ENCODE data around the gene PRKAA1. TPM values are rescaled to one million over a fixed set of nuclear protein-coding genes. Genes with fewer than 3 reads are reported as not detected.
A peak's percentile ranks its signal among the peaks of the same experiment; 100 is the strongest.

PRKAA1 gene
- total and polyA plus RNA-seq, 2 of the 13 experiments (the other 11 are each of a cell fraction or from before 2014, with no cell fraction given) = 36.6 to 58.0 TPM

DNA sequence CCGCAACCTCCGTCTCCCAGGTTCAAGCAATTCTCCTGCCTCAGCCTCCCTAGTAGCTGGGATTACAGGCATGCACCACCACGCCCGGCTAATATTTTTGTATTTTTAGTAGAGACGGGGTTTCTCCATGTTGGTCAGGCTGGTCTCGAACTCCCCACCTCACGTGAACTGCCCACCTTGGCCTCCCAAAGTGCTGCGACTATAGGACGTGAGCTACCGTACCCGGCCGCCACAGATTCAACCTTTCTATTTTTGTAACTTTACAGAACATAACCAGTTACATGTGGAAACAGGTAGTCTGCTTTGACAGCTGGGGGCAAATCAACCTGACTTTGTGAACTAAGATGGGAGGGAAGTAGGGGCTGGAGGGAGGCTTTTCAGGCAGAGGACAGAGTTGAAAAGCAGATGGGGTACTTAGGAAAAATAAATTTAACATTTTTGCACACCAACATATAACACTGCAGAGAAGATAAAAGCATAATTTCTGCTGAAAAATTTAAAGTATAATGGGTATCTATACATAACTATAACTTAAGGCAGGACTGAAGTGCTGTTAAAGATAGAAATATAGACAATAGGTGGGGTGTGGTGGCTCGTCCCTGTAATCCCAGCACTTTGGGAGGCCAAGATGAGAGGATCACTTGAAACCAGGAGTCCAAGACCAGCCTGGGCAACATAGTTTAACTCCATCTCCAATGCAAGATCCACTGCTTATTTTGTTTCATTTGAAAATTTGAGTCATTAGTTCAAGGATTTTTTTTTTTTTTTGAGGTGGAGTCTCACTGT lies 31.8 kb upstream of the PRKAA1 start:
- DNase-seq (ENCODE audit: low spot score) = no peak
- no peaks in the 10 kb centered on the region; a peak in 1 of 5 replicates for H3K27me3 ChIP-seq (ENCODE audit: control insufficient read depth in 1 of 2, insufficient read depth in 2 of 2, low read length in 2 of 2)
- in situ Hi-C loops (cut with HindIII; ENCODE audit: extremely low pct_ligation_motif_present, low pct_unique_long_range_greater_than_20kb) (loop anchor here (5.0 kb wide), 1 partner anchor 73 kb away; the partner anchor contains the start of gene TTC33), intact Hi-C loops (cut with micrococcal nuclease; ENCODE audit: unreplicated experiment) (no loop called here)
- 98% methylated on average over 13 of the region's 13 CpGs for WGBS (ENCODE audit: low lambda C conversion rate)
- no TSS peak for BruUV-seq (replicated peaks)
- TF ChIP-seq, protein P1, sequence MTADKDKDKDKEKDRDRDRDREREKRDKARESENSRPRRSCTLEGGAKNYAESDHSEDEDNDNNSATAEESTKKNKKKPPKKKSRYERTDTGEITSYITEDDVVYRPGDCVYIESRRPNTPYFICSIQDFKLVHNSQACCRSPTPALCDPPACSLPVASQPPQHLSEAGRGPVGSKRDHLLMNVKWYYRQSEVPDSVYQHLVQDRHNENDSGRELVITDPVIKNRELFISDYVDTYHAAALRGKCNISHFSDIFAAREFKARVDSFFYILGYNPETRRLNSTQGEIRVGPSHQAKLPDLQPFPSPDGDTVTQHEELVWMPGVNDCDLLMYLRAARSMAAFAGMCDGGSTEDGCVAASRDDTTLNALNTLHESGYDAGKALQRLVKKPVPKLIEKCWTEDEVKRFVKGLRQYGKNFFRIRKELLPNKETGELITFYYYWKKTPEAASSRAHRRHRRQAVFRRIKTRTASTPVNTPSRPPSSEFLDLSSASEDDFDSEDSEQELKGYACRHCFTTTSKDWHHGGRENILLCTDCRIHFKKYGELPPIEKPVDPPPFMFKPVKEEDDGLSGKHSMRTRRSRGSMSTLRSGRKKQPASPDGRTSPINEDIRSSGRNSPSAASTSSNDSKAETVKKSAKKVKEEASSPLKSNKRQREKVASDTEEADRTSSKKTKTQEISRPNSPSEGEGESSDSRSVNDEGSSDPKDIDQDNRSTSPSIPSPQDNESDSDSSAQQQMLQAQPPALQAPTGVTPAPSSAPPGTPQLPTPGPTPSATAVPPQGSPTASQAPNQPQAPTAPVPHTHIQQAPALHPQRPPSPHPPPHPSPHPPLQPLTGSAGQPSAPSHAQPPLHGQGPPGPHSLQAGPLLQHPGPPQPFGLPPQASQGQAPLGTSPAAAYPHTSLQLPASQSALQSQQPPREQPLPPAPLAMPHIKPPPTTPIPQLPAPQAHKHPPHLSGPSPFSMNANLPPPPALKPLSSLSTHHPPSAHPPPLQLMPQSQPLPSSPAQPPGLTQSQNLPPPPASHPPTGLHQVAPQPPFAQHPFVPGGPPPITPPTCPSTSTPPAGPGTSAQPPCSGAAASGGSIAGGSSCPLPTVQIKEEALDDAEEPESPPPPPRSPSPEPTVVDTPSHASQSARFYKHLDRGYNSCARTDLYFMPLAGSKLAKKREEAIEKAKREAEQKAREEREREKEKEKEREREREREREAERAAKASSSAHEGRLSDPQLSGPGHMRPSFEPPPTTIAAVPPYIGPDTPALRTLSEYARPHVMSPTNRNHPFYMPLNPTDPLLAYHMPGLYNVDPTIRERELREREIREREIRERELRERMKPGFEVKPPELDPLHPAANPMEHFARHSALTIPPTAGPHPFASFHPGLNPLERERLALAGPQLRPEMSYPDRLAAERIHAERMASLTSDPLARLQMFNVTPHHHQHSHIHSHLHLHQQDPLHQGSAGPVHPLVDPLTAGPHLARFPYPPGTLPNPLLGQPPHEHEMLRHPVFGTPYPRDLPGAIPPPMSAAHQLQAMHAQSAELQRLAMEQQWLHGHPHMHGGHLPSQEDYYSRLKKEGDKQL (CRISPR knock-in tag; IDR thresholded peaks at IDR 0.05; ENCODE audit: low read depth) = no peak
- TF ChIP-seq SMAD9 (CRISPR knock-in tag; IDR thresholded peaks at IDR 0.05) = no peak
- no peak for TF ChIP-seq KLF13 (CRISPR knock-in tag; IDR thresholded peaks at IDR 0.05)
- TF ChIP-seq POLR2AphosphoS2 (IDR thresholded peaks at IDR 0.05; ENCODE audit: low read depth, low read length) = peak; percentile 74
- TF ChIP-seq PPARG (CRISPR knock-in tag; conservative IDR thresholded peaks at IDR 0.05) = no peak
- TF ChIP-seq ESRRA (CRISPR knock-in tag; IDR thresholded peaks at IDR 0.05; ENCODE audit: low read depth) = no peak
- TF ChIP-seq ZNF605 (CRISPR knock-in tag; IDR thresholded peaks at IDR 0.05) = no peak
- no peak for TF ChIP-seq ZNF775 (CRISPR knock-in tag; IDR thresholded peaks at IDR 0.05; ENCODE audit: borderline replicate concordance)
- no peak for TF ChIP-seq ZNF782 (CRISPR knock-in tag; IDR thresholded peaks at IDR 0.05; ENCODE audit: borderline replicate concordance)
- TF ChIP-seq ZNF451 (CRISPR knock-in tag; IDR thresholded peaks at IDR 0.05) = no peak
- no peak for TF ChIP-seq KDM1A (CRISPR knock-in tag; IDR thresholded peaks at IDR 0.05)
- no peak for TF ChIP-seq GPN1 (CRISPR knock-in tag; IDR thresholded peaks at IDR 0.05; ENCODE audit: borderline replicate concordance)
- 0 out of 2 replicates have a peak, but pooled peaks have one; percentile 20 for TF ChIP-seq POLR2G (IDR thresholded peaks at IDR 0.05; ENCODE audit: low read depth, low read length)
- peak; percentile 58 for TF ChIP-seq RBM22 (optimal IDR thresholded peaks at IDR 0.05; ENCODE audit: low read length)
- TF ChIP-seq ZKSCAN5 (CRISPR knock-in tag; IDR thresholded peaks at IDR 0.05) = no peak
- TF ChIP-seq, protein P2, sequence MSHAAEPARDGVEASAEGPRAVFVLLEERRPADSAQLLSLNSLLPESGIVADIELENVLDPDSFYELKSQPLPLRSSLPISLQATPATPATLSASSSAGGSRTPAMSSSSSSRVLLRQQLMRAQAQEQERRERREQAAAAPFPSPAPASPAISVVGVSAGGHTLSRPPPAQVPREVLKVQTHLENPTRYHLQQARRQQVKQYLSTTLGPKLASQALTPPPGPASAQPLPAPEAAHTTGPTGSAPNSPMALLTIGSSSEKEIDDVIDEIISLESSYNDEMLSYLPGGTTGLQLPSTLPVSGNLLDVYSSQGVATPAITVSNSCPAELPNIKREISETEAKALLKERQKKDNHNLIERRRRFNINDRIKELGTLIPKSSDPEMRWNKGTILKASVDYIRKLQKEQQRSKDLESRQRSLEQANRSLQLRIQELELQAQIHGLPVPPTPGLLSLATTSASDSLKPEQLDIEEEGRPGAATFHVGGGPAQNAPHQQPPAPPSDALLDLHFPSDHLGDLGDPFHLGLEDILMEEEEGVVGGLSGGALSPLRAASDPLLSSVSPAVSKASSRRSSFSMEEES (CRISPR knock-in tag; IDR thresholded peaks at IDR 0.05) = no peak
- no peak for TF ChIP-seq FOSL2 (CRISPR knock-in tag; IDR thresholded peaks at IDR 0.05)
- TF ChIP-seq ZNF143 (CRISPR knock-in tag; IDR thresholded peaks at IDR 0.05) = no peak
- TF ChIP-seq MTF1 (CRISPR knock-in tag; IDR thresholded peaks at IDR 0.05) = no peak
- ATAC-seq = no peak
- H3K4me3 ChIP-seq (replicated peaks in 1 of 3; ENCODE audit: insufficient read depth in 1 of 3, low read depth in 2 of 3, low read length in 3 of 3) = no peak overlapping the region
- peaks cover 42% of the 10 kb centered on the region for H3K4me1 ChIP-seq (ENCODE audit: insufficient read depth, low read length)
- no peaks in the 10 kb centered on the region for H3K9me3 ChIP-seq (ENCODE audit: low read length)
- peaks cover 67% of the 10 kb centered on the region for H4K20me1 ChIP-seq (ENCODE audit: insufficient read depth, low read length)
- H2AFZ ChIP-seq (ENCODE audit: low read length) = no peak overlapping the region
- CTCF ChIA-PET (ENCODE audit: low intra/inter-chr PET ratio, low total read pairs) = no interaction called here
- H3K4me2 ChIP-seq (ENCODE audit: low read depth, low read length) = no peak overlapping the region
- POLR2A ChIA-PET = interaction anchor here (1.0 to 1.7 kb wide), 2 partner anchors 31 to 46 kb away, joined by 3 to 11 read pairs; partner anchors contain the start of gene PRKAA1
- no peak overlapping the region for H3K27ac ChIP-seq (ENCODE audit: extremely low read length, insufficient read depth, low read length)
- H3K36me3 ChIP-seq (replicated peaks in 1 of 2; ENCODE audit: control insufficient read depth in 1 of 2, insufficient read depth in 2 of 2, low read length in 2 of 2) = peaks cover 17 to 74% of the 10 kb centered on the region in 2 experiments
- FAIRE-seq = no peak
- H3K79me2 ChIP-seq (ENCODE audit: insufficient read depth, low read length) = peaks cover 27% of the 10 kb centered on the region
- no peak overlapping the region for H3K9ac ChIP-seq (ENCODE audit: insufficient read depth, low read depth, low read length)

Measured in HepG2 (cell line).